ENCODE measurements around the gene PRKCB. TPM values are rescaled to one million over a fixed set of nuclear protein-coding genes. Genes with fewer than 3 reads are reported as not detected.

PRKCB gene
- total RNA-seq, 1 donor from 2014 or later: not detected

DNA sequence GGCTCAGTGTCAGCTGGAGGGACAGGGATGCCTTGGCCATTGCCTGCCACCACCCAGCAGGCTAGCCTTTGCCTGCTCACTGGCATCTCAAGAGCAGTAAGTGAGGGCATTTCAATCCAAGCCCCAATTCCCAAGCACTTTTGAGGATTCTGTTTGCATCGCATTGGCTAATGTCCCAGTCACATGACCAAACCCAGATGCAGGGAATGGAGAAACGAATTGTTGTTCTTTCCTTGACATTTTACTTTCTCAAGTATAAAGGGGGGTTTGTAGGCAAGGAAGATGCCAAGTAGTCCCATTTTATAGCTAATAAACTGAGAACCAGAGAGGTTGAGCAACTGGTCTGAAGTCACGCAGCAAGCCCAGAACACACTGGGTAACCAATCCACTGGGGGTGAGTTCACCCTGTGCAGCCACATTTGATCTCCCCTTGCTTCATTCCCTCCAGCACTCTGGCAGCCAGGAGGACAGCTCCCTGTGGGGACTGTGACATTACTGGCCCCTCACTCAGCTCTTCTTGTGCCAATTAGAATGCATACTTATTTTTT, 226.6 kb downstream of the PRKCB start:
- no peak overlapping the region for H3K4me3 Mint-ChIP-seq (ENCODE audit: unreplicated experiment)

DNA sequence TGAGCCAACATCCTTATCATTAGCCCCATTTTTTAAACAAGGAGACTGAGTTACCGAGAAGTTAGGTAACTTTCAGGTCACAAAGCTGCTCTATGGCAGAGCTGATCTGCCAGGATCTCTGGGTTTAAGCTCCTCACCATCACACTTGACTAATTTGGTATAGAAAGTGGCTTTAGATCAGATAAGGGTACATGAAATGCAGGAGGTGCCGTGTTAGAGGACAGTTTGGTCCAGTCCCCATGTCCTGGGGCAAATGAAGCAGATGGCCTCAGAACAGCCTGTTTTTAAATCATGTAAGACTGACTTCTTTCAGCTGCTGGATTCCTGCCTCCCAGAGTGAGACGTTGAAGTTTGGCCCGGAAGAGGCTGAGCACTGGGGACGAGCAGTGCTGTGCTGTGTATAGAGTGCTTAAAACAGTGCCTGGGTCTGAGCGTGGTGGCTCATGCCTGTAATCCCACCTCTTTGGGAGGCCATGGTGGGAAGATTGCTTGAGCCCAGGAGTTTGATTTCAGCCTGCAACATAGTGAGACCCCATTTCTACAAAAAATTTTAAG, 233.3 kb downstream of the PRKCB start:
- no peaks in the 10 kb centered on the region for H3K27me3 Mint-ChIP-seq (ENCODE audit: unreplicated experiment)
- no peak overlapping the region for H3K4me3 Mint-ChIP-seq (ENCODE audit: unreplicated experiment)
- no peaks in the 10 kb centered on the region for H3K4me1 Mint-ChIP-seq (ENCODE audit: unreplicated experiment)
- H3K9me3 Mint-ChIP-seq (ENCODE audit: unreplicated experiment): no peaks in the 10 kb centered on the region
- peak; percentile 59 for DNase-seq (ENCODE audit: extremely low spot score, unreplicated experiment)
- H3K27ac Mint-ChIP-seq (ENCODE audit: unreplicated experiment): no peak overlapping the region
- no peak for TF ChIP-seq CTCF (IDR thresholded peaks at IDR 0.05)
- H3K36me3 Mint-ChIP-seq (ENCODE audit: unreplicated experiment): no peaks in the 10 kb centered on the region

More for the DNA sequence above, 226.6 kb downstream of the PRKCB start:
- H3K27me3 Mint-ChIP-seq (ENCODE audit: unreplicated experiment): no peaks in the 10 kb centered on the region
- H3K4me1 Mint-ChIP-seq (ENCODE audit: unreplicated experiment): no peaks in the 10 kb centered on the region
- H3K27ac Mint-ChIP-seq (ENCODE audit: unreplicated experiment): no peak overlapping the region
- DNase-seq (ENCODE audit: extremely low spot score, unreplicated experiment): peak; percentile 42
- no peaks in the 10 kb centered on the region for H3K9me3 Mint-ChIP-seq (ENCODE audit: unreplicated experiment)
- H3K36me3 Mint-ChIP-seq (ENCODE audit: unreplicated experiment): no peaks in the 10 kb centered on the region
- TF ChIP-seq CTCF (IDR thresholded peaks at IDR 0.05): no peak

- no peaks in the 10 kb centered on the region for H3K27me3 Mint-ChIP-seq (ENCODE audit: unreplicated experiment)
- H3K9me3 Mint-ChIP-seq (ENCODE audit: unreplicated experiment): no peaks in the 10 kb centered on the region
- TF ChIP-seq CTCF (IDR thresholded peaks at IDR 0.05): peak; percentile 34
- no peak overlapping the region for H3K27ac Mint-ChIP-seq (ENCODE audit: unreplicated experiment)
- no peaks in the 10 kb centered on the region for H3K4me1 Mint-ChIP-seq (ENCODE audit: unreplicated experiment)
- H3K4me3 Mint-ChIP-seq (ENCODE audit: unreplicated experiment): no peak overlapping the region
- peak; percentile 27 for DNase-seq (ENCODE audit: extremely low spot score, unreplicated experiment)
- H3K36me3 Mint-ChIP-seq (ENCODE audit: unreplicated experiment): no peaks in the 10 kb centered on the region
Measured at GRCh38 chr16:24070851-24071250, 235.1 kb downstream of the PRKCB start.

DNA sequence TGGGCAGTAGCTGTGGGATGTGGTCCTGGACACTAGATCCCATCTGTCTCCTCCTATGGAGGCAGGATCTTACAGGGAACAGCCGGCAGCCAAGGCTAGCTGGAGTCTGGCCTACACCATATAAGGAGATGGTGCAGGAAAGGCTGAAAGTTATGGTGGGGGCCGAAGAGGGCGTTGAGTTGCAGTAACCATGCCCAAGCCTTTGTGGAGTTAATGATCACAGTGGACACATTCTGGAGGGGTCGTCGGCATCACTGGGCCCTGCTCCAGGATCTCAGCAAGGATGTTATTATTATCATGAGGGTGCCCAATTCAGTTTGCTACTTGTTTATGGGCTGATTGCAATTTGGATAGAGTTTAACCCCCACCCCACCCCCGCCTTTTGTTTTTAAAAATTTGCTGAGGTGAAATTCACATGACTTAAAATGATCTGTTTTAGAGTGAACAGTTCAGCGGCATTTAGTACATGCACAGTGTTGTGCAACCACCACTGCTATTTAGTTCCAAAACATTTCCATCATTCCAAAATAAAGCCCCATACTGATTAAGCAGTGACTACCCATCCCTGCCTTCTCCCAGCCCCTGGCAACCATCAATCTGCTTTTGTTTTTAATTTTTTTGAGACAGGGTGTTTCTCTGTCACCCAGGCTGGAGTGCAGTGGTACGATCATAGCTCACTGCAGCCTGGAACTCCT, 236.0 kb downstream of the PRKCB start:
- Mint-ChIP-seq H3K27me3 (ENCODE audit: unreplicated experiment) (no peaks in the 10 kb centered on the region), H3K9me3 (ENCODE audit: unreplicated experiment) (no peaks in the 10 kb centered on the region), H3K4me1 (ENCODE audit: unreplicated experiment) (no peaks in the 10 kb centered on the region), H3K36me3 (ENCODE audit: unreplicated experiment) (no peaks in the 10 kb centered on the region), H3K4me3 (ENCODE audit: unreplicated experiment) (no peak overlapping the region), H3K27ac (ENCODE audit: unreplicated experiment) (no peak overlapping the region)
- peak; percentile 48 for DNase-seq (ENCODE audit: extremely low spot score, unreplicated experiment)
- no peak for TF ChIP-seq CTCF (IDR thresholded peaks at IDR 0.05)

DNA sequence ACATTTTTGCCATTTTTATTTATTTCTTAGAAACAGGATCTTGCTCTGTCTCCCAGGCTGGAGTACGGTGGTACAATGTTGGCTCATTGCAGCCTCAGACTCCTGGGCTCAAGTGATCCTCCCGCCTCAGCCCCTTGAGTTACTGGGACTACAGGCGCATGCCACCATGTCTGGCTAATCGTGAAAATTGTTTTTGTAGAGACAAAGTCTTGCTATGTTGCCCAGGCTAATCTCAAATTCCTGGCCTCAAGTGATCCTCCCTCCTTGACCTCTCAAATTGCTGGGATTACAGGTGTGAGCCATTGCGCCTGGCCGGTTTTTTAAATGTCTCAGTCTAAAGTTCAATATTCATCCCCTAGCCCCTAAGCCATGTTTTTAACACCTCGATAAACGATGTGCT, 237.5 kb downstream of the PRKCB start:
- H3K4me1 Mint-ChIP-seq (ENCODE audit: unreplicated experiment): no peaks in the 10 kb centered on the region
- H3K27ac Mint-ChIP-seq (ENCODE audit: unreplicated experiment): no peak overlapping the region
- peak; percentile 21 for DNase-seq (ENCODE audit: extremely low spot score, unreplicated experiment)
- no peak overlapping the region for H3K4me3 Mint-ChIP-seq (ENCODE audit: unreplicated experiment)
- H3K27me3 Mint-ChIP-seq (ENCODE audit: unreplicated experiment): no peaks in the 10 kb centered on the region
- H3K36me3 Mint-ChIP-seq (ENCODE audit: unreplicated experiment): no peaks in the 10 kb centered on the region
- no peaks in the 10 kb centered on the region for H3K9me3 Mint-ChIP-seq (ENCODE audit: unreplicated experiment)
- TF ChIP-seq CTCF (IDR thresholded peaks at IDR 0.05): no peak
